Neuronal stem cell (in vitro differentiated cells): ENCODE data around the gene RAB10.

Experiments
- DNase-seq: peaks from one replicate; pipeline ENCODE4 v3.0.0-alpha.2; 2013; ENCODE audit warnings: low spot score
- H2AFZ ChIP-seq: one replicate; pipeline ENCODE4 v1.6.1; 2013; ENCODE audit warnings: mild to moderate bottlenecking, low read length, inconsistent platforms
- H2AK5ac ChIP-seq: 2 replicates; pipeline ENCODE4 v1.6.1; 2013; ENCODE audit warnings: low read depth, mild to moderate bottlenecking, inconsistent platforms, low read length, moderate library complexity, mixed read lengths
- H2BK120ac ChIP-seq: 2 replicates; pipeline ENCODE4 v1.6.1; 2013; ENCODE audit warnings: low read depth, mild to moderate bottlenecking, inconsistent platforms, low read length, moderate library complexity, mixed read lengths
- H2BK12ac ChIP-seq: one replicate; pipeline ENCODE4 v1.6.1; 2013; ENCODE audit warnings: low read length, inconsistent platforms
- H2BK15ac ChIP-seq: 2 replicates; pipeline ENCODE4 v1.6.1; 2013; ENCODE audit warnings: mild to moderate bottlenecking, low read length, inconsistent platforms, mixed read lengths
- H2BK5ac ChIP-seq: one replicate; pipeline ENCODE4 v1.6.1; 2013; ENCODE audit warnings: inconsistent platforms, mild to moderate bottlenecking, low read length, moderate library complexity
- H3K14ac ChIP-seq: one replicate; pipeline ENCODE4 v1.6.1; 2013; ENCODE audit warnings: low read length, inconsistent platforms
- H3K18ac ChIP-seq: 2 replicates; pipeline ENCODE4 v1.6.1; 2013; ENCODE audit warnings: low read length, inconsistent platforms
- H3K23ac ChIP-seq: 2 replicates; pipeline ENCODE4 v1.6.1; 2013; ENCODE audit warnings: low read depth, mild to moderate bottlenecking, mixed read lengths, low read length, inconsistent platforms; ENCODE audit not compliant: poor library complexity
- H3K27ac ChIP-seq: replicated peaks from 3 replicates; pipeline ENCODE4 v1.5.1; 2013; ENCODE audit warnings: low read length, inconsistent platforms
- H3K27me3 ChIP-seq, 3 experiments: 2 replicates each; pipeline ENCODE4 v1.6.1; 2013; ENCODE audit warnings: low read length in 3 of 3, mild to moderate bottlenecking in 2 of 3, inconsistent platforms in 1 of 3, low read depth in 1 of 3, mixed read lengths in 1 of 3, moderate library complexity in 1 of 3; ENCODE audit not compliant: control insufficient read depth in 3 of 3, insufficient read depth in 3 of 3
- H3K36me3 ChIP-seq, 2 donors: replicated peaks in 1 of 2; 2 replicates each; pipeline ENCODE4 v1.6.1; 2013; ENCODE audit warnings: low read length in 2 of 2; ENCODE audit not compliant: control insufficient read depth in 2 of 2, insufficient read depth in 2 of 2
- H3K4ac ChIP-seq: 2 replicates; pipeline ENCODE4 v1.6.1; 2013; ENCODE audit warnings: inconsistent platforms, mild to moderate bottlenecking, low read length, moderate library complexity
- H3K4me1 ChIP-seq, 2 donors: 1 replicate in 1 of 2; 2 replicates in 1 of 2; pipeline ENCODE4 v1.6.1; 2013; ENCODE audit warnings: low read length in 2 of 2, low read depth in 1 of 2; ENCODE audit not compliant: control insufficient read depth in 2 of 2, insufficient read depth in 1 of 2
- H3K4me2 ChIP-seq: one replicate; pipeline ENCODE4 v1.6.1; 2013; ENCODE audit warnings: mild to moderate bottlenecking, low read length, inconsistent platforms; ENCODE audit not compliant: insufficient read depth, poor library complexity, severe bottlenecking
- H3K4me3 ChIP-seq, 2 donors: 2 replicates each; pipeline ENCODE4 v1.5.1; 2013; ENCODE audit warnings: low read length in 2 of 2, mild to moderate bottlenecking in 2 of 2, inconsistent platforms in 1 of 2, moderate library complexity in 1 of 2
- H3K79me1 ChIP-seq: one replicate; pipeline ENCODE4 v1.6.1; 2013; ENCODE audit warnings: low read depth, mild to moderate bottlenecking, inconsistent platforms, low read length, moderate library complexity
- H3K9ac ChIP-seq: one replicate; pipeline ENCODE4 v1.6.1; 2013; ENCODE audit warnings: mild to moderate bottlenecking, low read depth, low read length, inconsistent platforms; ENCODE audit not compliant: poor library complexity
- H3K9me3 ChIP-seq, 2 donors: replicated peaks in 1 of 2; 2 replicates each; pipeline versions ENCODE3 to v1.6.1; 2013; ENCODE audit warnings: low read length in 2 of 2, mild to moderate bottlenecking in 2 of 2, inconsistent platforms in 1 of 2, low read depth in 1 of 2, mixed read lengths in 1 of 2, moderate library complexity in 1 of 2; ENCODE audit not compliant: control insufficient read depth in 2 of 2, insufficient read depth in 1 of 2
- H4K8ac ChIP-seq: one replicate; pipeline ENCODE4 v1.6.1; 2013; ENCODE audit warnings: low read depth, mild to moderate bottlenecking, inconsistent platforms, low read length, moderate library complexity
- H4K91ac ChIP-seq: one replicate; pipeline ENCODE4 v1.6.1; 2013; ENCODE audit warnings: low read length, low read depth, mild to moderate bottlenecking, inconsistent platforms; ENCODE audit not compliant: poor library complexity
- WGBS, 2 donors: extraction: QIAGEN DNeasy Blood & Tissue Kit; methylation state at CpG; one replicate each; pipeline ENCODE4 v1.1.7; 2013; ENCODE audit warnings: missing lambda C conversion rate in 2 of 2, mixed read lengths in 1 of 2; ENCODE audit not compliant: insufficient read length in 2 of 2, insufficient replicate concordance in 1 of 2; ENCODE audit errors: extremely low coverage in 2 of 2; 5-methylcytosine and 5-hydroxymethylcytosine counted together

The RAB10 gene

DNA sequence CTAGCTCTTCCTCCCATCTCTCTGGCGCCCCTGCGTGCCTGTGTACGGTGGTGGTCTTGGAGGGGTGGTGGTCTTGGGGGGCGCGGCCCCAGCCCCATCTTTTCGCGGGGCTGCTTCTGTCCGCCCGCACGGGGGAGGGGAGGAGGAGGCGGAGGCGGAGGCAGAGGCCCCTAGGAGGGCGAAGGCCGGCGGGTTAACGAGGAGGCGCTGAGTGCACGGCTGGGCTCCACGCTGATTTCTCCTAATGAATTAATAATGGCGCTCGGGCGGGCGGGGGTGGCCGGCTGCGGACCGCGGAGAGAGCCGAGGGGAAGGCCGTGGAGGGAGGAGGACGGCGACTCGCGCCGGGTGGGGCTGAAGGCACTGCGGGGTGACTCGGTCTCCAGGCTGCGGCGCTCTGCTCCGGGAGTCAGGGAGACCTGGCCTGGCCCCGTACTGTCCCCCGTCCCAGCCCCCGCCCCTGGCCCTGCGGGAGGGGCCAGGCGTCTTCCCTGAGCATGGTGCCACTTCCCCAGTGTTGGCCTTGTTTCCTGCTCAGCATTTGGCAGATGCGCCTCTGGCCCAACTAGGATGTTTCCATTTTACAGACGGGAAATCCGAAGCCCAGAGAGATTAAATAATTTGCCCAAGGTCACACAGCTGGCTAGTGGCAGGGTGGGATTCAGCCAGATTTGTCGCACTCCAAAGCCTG is 145.0 kb downstream of the RAB10 start:
- H3K18ac ChIP-seq, result peak overlapping the region; percentile 88
- no peak overlapping the region for H4K91ac ChIP-seq
- no CpG with 5 or more reads among the region's 48 CpGs for WGBS, 2 donors
- peaks cover 10% of the 10 kb centered on the region for H3K79me1 ChIP-seq
- no peak overlapping the region for H3K14ac ChIP-seq
- peak overlapping the region; percentile 26 for H3K9ac ChIP-seq
- no peak overlapping the region for H3K27ac ChIP-seq
- H4K8ac ChIP-seq, result no peak overlapping the region
- no peak overlapping the region for H2BK12ac ChIP-seq
- peak overlapping the region; percentile 25 to 54 for H3K4me3 ChIP-seq
- H2BK15ac ChIP-seq, result peak overlapping the region; percentile 76
- H3K27me3 ChIP-seq, result peaks cover 0 to 3% (median 0%) of the 10 kb centered on the region in 3 experiments
- peak; percentile 30 for DNase-seq
- no peak overlapping the region for H3K4ac ChIP-seq
- peak overlapping the region; percentile 18 for H2BK120ac ChIP-seq
- no peaks in the 10 kb centered on the region for H3K9me3 ChIP-seq
- H3K36me3 ChIP-seq, result peaks cover 28 to 55% of the 10 kb centered on the region in 2 donors
- H3K4me1 ChIP-seq, result peaks cover 33 to 36% of the 10 kb centered on the region in 2 donors
- H2BK5ac ChIP-seq, result peak overlapping the region; percentile 7
- peak overlapping the region; percentile 69 for H3K4me2 ChIP-seq
- peak overlapping the region; percentile 46 for H3K23ac ChIP-seq
- H2AK5ac ChIP-seq, result peak overlapping the region; percentile 41
- peak overlapping the region; percentile 78 for H2AFZ ChIP-seq

DNA sequence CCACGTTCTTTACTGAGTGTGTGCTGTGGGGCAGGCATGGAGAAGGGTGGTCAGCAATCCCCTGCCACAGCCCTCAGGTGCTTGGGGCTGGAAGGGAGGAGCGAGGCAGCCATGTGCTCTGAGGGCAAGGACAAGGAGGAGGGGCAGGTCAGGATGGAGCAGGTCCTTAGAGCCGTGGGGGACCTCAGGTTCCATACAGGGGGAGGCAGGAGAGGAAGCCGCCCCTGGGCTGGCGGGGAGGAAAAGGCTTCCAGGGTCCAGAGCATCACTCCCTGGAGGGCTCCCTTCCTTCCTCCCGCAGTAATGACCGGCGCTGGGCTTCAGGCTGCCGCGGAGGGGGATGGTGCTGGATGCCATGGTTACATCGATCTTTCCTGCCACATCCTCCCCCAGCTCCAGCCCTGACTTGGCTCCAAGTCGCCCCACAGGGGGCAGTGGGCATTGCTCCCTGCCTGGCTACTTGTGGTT is 145.6 kb downstream of the RAB10 start:
- H3K4me2 ChIP-seq, result peak overlapping the region; percentile 69
- H3K4me1 ChIP-seq, result peaks cover 30 to 31% of the 10 kb centered on the region in 2 donors
- WGBS, 2 donors, result no CpG with 5 or more reads among the region's 12 CpGs
- H3K23ac ChIP-seq, result no peak overlapping the region
- H2AK5ac ChIP-seq, result peak overlapping the region; percentile 41
- H3K18ac ChIP-seq, result peak overlapping the region; percentile 88
- H4K91ac ChIP-seq, result no peak overlapping the region
- peaks cover 0 to 9% (median 0%) of the 10 kb centered on the region in 3 experiments for H3K27me3 ChIP-seq
- H3K14ac ChIP-seq, result no peak overlapping the region
- no peak overlapping the region for H3K27ac ChIP-seq
- H2BK5ac ChIP-seq, result no peak overlapping the region
- no peak for DNase-seq
- H2BK120ac ChIP-seq, result no peak overlapping the region
- H3K9me3 ChIP-seq, result no peaks in the 10 kb centered on the region
- no peak overlapping the region for H4K8ac ChIP-seq
- peak overlapping the region; percentile 78 for H2AFZ ChIP-seq
- no peak overlapping the region for H2BK12ac ChIP-seq
- no peak overlapping the region for H3K9ac ChIP-seq
- peaks cover 5% of the 10 kb centered on the region for H3K79me1 ChIP-seq
- no peak overlapping the region for H3K4ac ChIP-seq
- peak overlapping the region; percentile 76 for H2BK15ac ChIP-seq
- peaks cover 28 to 58% of the 10 kb centered on the region in 2 donors for H3K36me3 ChIP-seq
- peak overlapping the region in 1 of 2 donors; percentile 54 for H3K4me3 ChIP-seq

DNA sequence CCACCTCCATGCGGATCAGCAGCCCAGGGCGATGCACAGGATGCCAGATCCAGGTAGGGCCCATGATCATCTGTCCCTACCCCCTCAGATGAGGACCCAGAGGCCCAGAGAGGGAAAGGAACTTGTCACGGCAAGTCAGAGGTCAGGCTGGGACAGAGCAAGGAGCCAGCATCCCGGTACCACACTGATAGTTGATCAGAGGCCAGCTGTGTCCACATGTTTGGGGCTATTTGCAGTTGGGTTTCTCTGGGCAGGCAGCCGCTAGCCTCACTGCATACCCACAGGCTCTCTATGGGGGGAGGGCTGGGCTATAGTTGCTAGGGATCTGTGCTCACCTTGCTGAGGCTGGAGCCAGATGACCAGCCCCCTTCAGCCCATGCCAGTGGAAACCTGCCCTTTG is 148.6 kb downstream of the RAB10 start:
- H3K9me3 ChIP-seq, result no peaks in the 10 kb centered on the region
- no peak overlapping the region for H3K4me3 ChIP-seq
- peaks cover 3% of the 10 kb centered on the region for H3K79me1 ChIP-seq
- H3K27ac ChIP-seq, result no peak overlapping the region
- H2BK15ac ChIP-seq, result no peak overlapping the region
- H2BK120ac ChIP-seq, result no peak overlapping the region
- no peak overlapping the region for H2AFZ ChIP-seq
- H3K4me2 ChIP-seq, result no peak overlapping the region
- no peak overlapping the region for H2BK5ac ChIP-seq
- H3K9ac ChIP-seq, result peak overlapping the region; percentile 7
- H4K91ac ChIP-seq, result no peak overlapping the region
- H3K4ac ChIP-seq, result no peak overlapping the region
- H3K14ac ChIP-seq, result no peak overlapping the region
- no peak overlapping the region for H3K18ac ChIP-seq
- H2BK12ac ChIP-seq, result no peak overlapping the region
- H4K8ac ChIP-seq, result no peak overlapping the region
- peaks cover 11 to 15% of the 10 kb centered on the region in 2 donors for H3K4me1 ChIP-seq
- H3K36me3 ChIP-seq, result peaks cover 25 to 65% of the 10 kb centered on the region in 2 donors
- no CpG with 5 or more reads among the region's 5 CpGs for WGBS, 2 donors
- peaks cover 0 to 11% (median 0%) of the 10 kb centered on the region in 3 experiments for H3K27me3 ChIP-seq
- no peak overlapping the region for H3K23ac ChIP-seq
- DNase-seq, result no peak
- no peak overlapping the region for H2AK5ac ChIP-seq

DNA sequence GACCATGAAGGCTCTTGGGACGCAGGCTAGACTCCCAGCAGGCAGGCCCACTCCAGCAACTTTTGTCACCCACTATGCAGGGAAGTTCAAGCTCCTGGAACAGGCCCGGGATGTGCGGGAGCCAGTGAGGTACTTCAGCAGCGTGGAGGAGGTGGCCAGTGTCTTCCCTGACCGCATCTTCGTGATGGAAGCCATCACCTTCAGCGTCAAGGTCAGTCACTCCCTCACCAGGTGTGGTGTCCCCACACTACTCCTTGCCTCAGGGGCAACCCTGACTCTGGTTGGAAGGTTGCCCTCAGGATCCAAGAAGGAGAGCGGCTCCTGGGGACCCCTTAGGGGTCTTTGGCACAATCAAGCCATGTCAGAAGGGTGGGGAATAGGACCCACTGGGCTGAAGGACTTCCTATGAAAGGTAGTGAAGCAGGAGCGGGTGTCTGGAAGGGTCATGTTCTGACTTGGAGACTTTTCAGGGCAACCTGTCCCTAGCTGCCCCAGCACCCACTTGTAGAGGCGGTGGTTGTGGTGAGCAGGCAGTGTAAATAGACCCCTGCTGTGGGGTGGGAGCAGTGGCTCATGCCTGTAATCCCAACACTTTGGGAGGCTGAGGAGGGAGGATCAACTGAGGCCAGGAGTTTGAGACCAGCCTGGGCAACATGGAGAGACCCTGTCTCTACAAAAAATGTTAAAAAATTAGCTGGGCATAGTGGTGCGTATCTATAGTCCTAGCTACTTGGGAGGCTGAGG is 149.2 kb downstream of the RAB10 start:
- H3K23ac ChIP-seq, result no peak overlapping the region
- peaks cover 28 to 65% of the 10 kb centered on the region in 2 donors for H3K36me3 ChIP-seq
- DNase-seq, result no peak
- H4K91ac ChIP-seq, result no peak overlapping the region
- H2AK5ac ChIP-seq, result no peak overlapping the region
- H2BK15ac ChIP-seq, result no peak overlapping the region
- H3K4me3 ChIP-seq, result no peak overlapping the region
- no peak overlapping the region for H2BK12ac ChIP-seq
- peaks cover 0 to 11% (median 0%) of the 10 kb centered on the region in 3 experiments for H3K27me3 ChIP-seq
- no peak overlapping the region for H3K9ac ChIP-seq
- peaks cover 11 to 15% of the 10 kb centered on the region in 2 donors for H3K4me1 ChIP-seq
- no peak overlapping the region for H4K8ac ChIP-seq
- no peak overlapping the region for H2BK120ac ChIP-seq
- no peaks in the 10 kb centered on the region for H3K9me3 ChIP-seq
- no peak overlapping the region for H2AFZ ChIP-seq
- no peak overlapping the region for H3K14ac ChIP-seq
- peaks cover 3% of the 10 kb centered on the region for H3K79me1 ChIP-seq
- WGBS, 2 donors, result no CpG with 5 or more reads among the region's 11 CpGs
- H3K4ac ChIP-seq, result no peak overlapping the region
- H3K4me2 ChIP-seq, result no peak overlapping the region
- no peak overlapping the region for H3K27ac ChIP-seq
- H2BK5ac ChIP-seq, result no peak overlapping the region
- no peak overlapping the region for H3K18ac ChIP-seq
